GM04504 (cell line): ENCODE measurements around the gene CDH20.
A peak's percentile ranks its signal among the peaks of the same experiment; 100 is the strongest.

Experiments
- DNase-seq: peaks from one replicate; pipeline ENCODE4 v3.0.0-alpha.2; 2012; ENCODE audit warnings: low read depth

Gene CDH20

GRCh38 chr18:61426492-61427053, 93.3 kb downstream of the CDH20 start:
- no peak for DNase-seq

GRCh38 chr18:61428266-61428665, 95.0 kb downstream of the CDH20 start:
- DNase-seq = no peak

GRCh38 chr18:61432590-61432989, 99.4 kb downstream of the CDH20 start:
- no peak for DNase-seq

GRCh38 chr18:61435064-61435652, 101.9 kb downstream of the CDH20 start:
- no peak for DNase-seq

- DNase-seq = no peak
These were observed 110.0 kb downstream of the CDH20 start for GRCh38 chr18:61443081-61443725.

DNA sequence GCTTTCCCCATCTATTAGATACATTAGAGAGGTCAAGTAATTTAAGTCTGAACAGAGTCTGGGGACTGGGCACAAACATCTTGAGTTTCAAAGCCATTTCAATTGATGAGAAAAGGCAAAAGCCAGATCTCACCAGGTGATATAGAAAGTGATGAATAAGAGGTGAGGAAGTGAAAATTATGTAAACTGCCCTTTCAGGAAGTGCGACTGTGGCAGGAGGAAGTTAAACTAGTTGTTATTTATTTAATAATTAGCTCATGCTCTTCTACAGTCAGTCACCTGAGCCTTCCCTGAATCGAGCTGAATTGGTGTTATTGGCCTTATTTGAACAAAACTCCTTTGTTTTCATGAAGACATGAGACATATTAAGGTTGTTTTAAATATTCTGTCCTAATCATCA, 115.1 kb downstream of the CDH20 start:
- no peak for DNase-seq

DNA sequence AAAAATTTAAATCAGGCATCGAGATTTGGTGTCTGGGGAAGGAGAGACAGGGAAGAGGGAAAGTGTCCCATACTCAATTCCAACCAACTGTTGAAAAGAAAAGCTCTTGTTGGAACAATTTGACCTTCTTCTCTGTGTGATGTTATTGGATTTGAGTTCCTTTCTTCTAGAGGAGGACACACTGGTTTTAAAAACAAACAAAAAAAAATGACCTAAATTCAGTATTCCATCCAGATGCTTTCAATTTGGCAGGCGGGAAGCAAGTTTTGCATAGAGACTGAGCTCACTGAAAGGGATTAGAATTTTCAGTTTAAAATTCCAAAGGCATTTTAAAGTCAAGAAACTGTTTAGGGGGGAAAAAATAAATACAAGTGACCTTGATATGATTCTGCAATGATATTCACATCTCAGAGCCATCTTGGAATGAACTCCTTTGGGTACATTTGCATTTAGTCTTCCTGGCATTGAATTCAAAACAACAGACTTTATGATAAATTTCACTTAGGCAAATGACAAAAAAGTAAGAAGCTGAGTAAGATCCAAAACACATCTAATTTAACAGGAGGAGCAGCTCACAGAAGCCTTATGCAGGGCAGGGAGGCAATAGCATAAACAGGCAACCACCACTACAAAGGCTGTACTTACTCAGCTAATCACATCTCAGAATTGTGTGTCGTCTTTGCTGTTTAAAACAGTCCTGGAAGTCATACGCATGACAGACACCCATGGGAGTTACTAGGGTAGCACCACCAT, 126.8 kb downstream of the CDH20 start:
- DNase-seq = no peak

GRCh38 chr18:61464551-61465142, 131.4 kb downstream of the CDH20 start:
- DNase-seq = no peak

DNA sequence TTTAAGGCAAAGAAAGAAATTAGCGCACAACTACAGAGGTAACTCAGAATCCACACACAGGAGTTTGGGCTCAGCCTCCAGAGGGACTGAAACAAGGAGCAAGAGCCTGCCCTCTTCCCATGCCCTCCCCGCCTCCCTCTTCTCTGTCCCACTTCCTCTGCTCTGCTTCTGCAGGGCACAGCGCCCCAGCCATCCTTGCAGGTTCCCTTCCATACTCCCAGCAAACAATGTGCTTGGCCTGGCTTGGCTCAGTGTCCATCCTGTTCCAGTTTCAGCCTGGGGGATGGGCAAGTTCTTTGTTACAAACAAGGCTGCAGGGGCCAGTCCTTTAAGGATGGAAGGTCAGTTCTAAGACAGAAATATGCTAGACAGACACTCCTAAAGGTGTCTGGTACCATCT, 133.5 kb downstream of the CDH20 start:
- no peak for DNase-seq

- no peak for DNase-seq
These were observed 136.9 kb downstream of the CDH20 start for GRCh38 chr18:61470031-61470674.

DNA sequence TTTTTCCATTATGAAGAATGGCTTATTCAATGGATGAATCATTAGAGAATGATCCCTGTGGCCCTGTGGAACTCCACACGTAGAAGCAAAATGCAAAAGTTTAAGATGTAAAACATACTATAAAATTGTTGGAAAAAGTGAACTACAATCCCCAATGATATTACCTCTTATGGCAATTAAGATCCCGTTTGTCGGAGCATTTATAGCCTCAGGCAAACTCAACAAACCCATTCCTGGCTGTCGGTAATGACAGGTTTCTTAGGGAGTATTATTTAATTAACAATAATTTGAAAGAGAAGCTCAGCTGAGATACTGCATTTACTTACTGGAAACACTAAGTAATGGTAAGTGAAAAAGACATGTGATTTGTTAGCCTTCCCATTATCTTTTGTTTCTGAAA, 138.3 kb downstream of the CDH20 start:
- no peak for DNase-seq

DNA sequence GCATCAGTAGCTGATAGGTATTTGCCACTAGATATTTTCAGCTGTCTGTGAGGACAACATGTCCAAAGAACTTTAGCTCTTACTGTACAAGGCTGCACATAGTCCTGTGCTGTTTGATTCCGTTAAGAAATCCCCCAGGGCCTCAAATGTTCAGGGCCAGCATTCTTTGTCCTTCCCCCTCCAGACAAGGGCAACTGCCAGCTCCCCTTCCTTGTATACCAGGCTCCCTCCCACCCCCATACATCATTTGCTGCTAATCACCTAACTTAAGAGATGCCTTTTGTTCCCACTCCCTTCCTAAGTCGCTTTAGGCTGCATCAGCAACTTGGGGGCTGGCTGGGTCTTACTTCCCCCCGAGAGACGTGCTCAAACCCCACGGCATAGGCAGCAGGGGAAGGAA, 138.7 kb downstream of the CDH20 start:
- DNase-seq = no peak

DNA sequence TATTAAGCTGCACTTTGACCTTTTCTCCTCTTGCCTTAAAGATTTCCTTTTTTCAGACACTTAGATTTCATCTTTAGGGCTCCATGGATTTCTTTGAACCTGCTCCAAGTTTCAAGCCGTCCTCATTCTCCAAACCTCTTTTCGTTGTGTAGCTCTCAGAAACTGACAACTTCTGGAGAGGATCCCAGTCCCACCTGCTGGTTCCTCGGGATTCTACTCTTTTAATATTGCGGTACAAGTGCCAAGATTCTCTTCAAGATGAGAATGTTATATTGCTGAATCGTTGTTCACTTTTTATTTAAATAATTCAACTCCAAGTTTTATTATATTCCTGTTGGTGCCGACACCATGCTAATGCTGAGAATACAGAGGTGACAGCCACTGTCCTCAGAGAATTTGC, 141.1 kb downstream of the CDH20 start:
- DNase-seq = no peak

GRCh38 chr18:61474918-61475317, 141.7 kb downstream of the CDH20 start:
- no peak for DNase-seq

DNA sequence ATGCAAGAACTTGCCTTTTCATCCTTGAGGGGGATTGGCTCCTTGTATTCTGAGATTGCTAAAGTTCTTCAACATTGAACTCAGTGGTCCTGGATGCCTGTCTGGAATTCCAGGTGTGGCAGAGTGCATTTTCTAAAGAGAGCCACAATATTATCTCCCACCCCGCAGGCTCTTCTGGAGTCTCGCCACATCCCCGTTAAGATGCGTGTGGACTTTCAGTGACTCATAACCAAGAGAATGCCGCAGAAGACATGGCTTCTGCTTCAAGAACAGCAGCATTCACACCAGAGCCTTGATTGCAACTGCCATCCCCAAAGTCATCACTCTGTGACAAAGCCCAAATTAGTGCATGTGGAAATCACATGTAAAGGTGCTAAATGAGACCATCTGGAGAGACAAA, 142.7 kb downstream of the CDH20 start:
- no peak for DNase-seq

DNA sequence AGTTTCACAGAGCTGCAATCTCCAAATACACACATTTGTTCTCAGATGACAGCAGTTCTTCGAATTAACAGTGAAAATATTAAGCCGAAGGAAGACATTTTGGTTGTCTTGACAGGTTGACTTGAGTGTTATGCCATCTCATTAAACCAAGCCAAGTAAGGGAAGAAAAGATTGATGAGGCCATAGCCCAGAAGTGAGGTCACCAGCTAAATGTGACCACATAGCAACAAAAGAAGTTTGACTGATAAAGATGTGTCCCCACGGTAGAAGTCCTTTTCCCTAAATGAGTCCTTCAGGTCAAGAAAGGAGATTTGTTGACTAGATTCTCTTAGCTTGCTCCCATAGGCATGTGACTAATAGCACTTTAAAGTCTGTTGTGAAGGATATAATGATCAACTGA, 156.1 kb downstream of the CDH20 start:
- DNase-seq = no peak

DNA sequence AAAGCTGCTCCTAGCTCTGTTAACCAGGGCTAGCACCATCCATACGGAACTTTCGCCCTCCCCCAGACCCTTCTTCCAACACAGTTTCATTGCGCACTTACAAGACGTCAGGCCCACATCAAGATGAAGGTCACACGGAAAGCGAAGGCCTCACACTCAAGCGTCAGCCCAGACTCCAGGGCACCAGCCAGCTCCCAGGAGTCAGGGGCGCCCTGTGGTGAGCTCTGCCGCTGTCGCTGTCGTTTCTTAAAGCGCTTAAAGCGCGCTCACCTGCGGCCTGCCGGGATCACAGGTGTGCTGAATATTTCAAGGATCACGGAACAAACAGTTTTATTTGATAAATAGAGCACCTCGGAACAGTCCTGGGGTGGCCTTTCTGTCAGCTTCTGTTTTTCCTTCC, 163.1 kb downstream of the CDH20 start:
- DNase-seq = no peak

DNA sequence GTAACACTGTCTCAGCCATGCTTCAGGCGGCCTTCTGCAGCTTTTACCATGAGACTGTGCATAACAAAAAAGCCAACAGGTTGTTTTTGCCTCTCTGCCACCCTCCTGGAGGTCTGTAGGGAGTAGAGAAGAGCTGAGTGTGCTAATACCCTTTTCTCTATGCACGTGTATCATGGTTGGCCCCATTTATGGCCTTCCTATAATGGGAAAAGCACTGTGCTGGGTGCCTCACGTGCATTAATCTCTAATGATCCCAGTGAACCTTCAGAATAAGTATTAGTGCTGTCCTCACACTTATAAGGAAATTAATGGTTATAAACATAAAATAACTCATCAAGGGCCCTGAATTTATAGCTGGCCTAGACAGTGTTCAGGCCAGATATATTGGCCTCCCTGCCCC, 164.2 kb downstream of the CDH20 start:
- no peak for DNase-seq

DNA sequence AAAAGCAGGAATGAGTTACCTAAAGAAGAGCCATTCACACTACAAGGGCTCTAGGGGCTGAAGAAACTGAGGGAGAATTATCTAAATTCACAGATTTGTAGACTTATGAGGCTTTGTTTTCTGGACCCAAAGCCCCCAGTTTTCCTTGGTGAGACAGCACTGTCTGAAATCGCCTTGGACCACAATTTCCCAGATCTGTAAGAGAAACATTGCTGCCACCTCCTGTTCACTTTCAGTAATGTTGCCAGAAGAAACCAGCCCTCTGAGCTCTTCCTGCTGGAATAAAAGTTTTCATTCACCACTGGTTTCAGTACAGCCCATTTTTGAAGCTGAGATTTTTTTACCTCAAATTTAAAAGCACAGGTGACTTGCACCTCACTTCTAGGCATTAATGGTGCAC, 169.2 kb downstream of the CDH20 start:
- DNase-seq = peak; percentile 20

DNA sequence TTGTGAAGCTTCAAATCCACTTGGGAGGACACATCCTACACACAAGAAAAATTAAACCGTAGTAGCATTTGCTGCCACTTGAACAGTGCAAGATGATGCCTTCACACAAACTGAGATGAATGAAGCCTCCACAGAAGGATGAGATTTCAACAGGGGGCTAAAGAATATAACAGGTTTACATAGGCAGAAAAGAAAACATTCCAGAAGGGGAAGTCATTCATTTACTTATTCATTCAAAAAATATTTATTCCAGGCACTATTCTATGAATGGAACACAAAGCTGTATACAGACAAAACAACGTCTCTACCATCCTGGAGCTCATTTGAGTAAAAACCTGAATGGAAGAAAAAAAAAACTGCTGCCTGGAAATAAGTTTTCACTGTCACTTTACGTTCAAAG, 170.5 kb downstream of the CDH20 start:
- DNase-seq = no peak

DNA sequence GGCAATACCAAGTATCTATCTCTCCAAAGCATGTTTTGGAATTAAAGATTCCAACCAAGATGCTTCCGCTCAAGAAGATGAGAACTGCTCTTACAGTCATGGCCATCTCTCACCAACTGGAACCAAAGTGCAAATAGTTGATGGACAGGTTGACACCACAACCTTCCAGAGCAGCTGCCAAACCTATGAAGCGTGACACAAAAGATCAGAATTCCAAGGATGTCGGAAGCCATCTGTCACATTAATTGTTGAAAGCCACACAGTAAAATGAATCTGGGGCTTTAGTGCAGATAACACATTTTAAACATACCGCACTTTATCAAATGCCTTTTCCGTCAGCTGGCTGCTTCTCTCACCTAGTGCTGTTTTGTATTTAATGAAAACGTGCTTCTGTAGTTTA, 195.7 kb downstream of the CDH20 start:
- DNase-seq = no peak

- no peak for DNase-seq
These were observed 197.5 kb downstream of the CDH20 start for GRCh38 chr18:61530681-61531080.
